Measurements from ENCODE around the gene HERC4.
"Not testable (repeated sequence)": the region's sequence is repeated elsewhere in the genome, so short reads cannot be mapped to it uniquely, and the experiment has no call there.

Gene HERC4

GRCh38 chr10:68092512-68092911, 17.4 kb upstream of the HERC4 start:
- DNase-seq (ENCODE audit: low read depth in 2 of 2) = peak in 1 of 2 experiments; percentile 47

DNA sequence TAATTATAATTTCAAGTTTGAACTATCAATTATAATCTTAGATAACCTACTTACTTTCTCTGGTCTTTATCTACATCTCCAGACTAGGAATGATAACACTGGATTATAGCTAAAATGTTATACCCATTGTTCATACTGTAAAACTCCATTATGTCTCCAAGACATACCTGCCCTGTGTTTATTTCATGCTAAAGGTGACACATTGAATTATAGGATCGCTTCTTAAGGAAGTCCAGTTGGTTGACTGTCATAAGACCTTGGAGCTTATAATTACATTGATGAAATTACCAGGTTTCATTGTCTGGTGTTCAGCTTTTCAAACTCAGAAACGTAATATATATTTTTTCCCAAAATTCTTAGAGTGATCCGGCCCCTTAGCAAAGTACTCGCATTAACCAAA, 15.5 kb upstream of the HERC4 start:
- DNase-seq (ENCODE audit: low read depth in 2 of 2) = no peak

GRCh38 chr10:68088740-68089139, 13.7 kb upstream of the HERC4 start:
- no peak for DNase-seq (ENCODE audit: low read depth in 2 of 2)

GRCh38 chr10:68087685-68088401, 12.8 kb upstream of the HERC4 start:
- no peak for DNase-seq (ENCODE audit: low read depth in 2 of 2)

GRCh38 chr10:68086910-68087684, 12.0 kb upstream of the HERC4 start:
- no peak for DNase-seq (ENCODE audit: low read depth in 2 of 2)

GRCh38 chr10:68086011-68086410, 10.9 kb upstream of the HERC4 start:
- DNase-seq (ENCODE audit: low read depth in 2 of 2) = no peak

DNA sequence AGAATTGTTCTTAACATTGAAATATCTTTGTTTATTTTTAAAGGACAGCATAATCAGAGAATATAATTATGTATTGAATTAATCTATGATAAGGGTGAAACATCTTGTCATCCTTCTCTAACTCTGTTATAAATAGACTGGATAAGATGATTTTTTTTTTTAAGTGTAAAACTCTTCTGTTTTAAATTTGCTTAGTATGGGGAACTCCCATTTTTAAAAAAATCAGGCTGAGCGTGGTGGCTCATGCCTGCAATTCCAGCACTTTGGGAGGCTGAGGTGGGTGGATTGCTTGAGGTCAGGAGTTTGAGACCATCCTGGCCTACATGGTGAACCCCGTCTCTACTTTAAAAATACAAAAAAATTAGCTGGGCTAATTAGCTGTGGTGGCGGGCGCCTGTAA, 9.4 kb upstream of the HERC4 start:
- DNase-seq (ENCODE audit: low read depth in 2 of 2) = no peak

DNA sequence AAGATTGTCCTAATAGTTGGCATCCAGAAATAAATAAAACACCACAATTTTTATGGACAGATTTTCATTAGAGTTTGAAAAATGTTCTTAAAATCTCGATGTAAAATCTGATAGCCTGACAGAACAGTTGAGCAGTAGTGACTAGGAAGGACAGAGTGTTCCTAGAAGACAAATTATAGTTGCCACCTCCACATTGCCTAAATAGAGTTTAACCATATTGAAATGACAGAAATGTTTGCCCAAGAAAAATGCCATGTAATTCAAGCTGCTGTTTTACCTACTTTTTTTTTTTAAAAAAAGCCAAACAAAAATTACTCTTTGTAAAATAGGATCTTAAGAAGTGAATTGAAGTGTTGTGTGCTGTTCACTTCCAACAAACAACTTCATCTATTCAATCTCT, 8.9 kb upstream of the HERC4 start:
- no peak for DNase-seq (ENCODE audit: low read depth in 2 of 2)

- DNase-seq (ENCODE audit: low read depth in 2 of 2) = no peak
Measured at GRCh38 chr10:68082872-68083271, 7.8 kb upstream of the HERC4 start.

GRCh38 chr10:68081916-68082315, 6.8 kb upstream of the HERC4 start:
- no peak for DNase-seq (ENCODE audit: low read depth in 2 of 2)

- DNase-seq (ENCODE audit: low read depth in 2 of 2) = no peak
Measured at GRCh38 chr10:68080853-68081431, 5.9 kb upstream of the HERC4 start.

GRCh38 chr10:68079434-68079833, 4.4 kb upstream of the HERC4 start:
- no peak for DNase-seq (ENCODE audit: low read depth in 2 of 2)

DNA sequence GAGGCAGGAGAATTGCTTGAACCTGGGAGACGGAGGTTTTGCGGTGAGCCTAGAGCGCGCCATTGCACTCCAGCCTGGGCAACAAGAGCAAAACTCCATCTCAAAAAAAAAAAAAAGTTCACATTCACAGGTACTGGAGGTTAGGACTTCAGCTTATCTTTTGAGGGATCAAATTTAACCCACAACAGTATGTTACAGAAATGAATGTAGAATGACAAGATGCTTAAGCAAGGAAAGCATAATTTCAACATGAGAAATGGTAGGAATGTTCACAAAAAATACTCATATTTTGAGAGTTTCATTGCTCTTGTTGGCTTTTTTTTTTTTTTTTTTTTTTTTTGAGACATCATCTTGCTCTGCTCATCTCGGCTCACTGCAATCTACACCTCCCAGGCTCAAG, 1.9 kb upstream of the HERC4 start:
- DNase-seq (ENCODE audit: low read depth in 2 of 2) = no peak

DNA sequence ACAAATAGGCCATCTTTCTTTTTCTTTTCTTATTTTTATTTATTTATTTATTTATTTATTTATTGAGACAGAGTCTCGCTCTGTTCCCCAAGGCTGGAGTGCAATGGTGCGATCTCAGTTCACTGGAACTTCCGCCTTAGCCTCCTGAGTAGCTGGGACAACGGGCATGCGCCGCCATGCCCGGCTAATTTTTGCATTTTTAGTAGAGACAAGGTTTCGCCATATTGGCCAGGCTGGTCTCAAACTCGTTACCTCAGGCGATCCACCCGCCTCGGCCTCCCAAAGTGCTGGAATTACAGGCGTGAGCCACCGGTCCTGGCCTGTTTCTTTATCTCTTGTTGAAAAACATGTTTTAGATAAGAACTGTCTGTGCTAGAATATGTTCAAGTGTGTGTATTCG, 998 bp upstream of the HERC4 start:
- DNase-seq (ENCODE audit: low read depth in 2 of 2) = not testable (repeated sequence)

- DNase-seq (ENCODE audit: low read depth in 2 of 2) = no peak
Measured at GRCh38 chr10:68075550-68076004, 494 bp upstream of the HERC4 start.

DNA sequence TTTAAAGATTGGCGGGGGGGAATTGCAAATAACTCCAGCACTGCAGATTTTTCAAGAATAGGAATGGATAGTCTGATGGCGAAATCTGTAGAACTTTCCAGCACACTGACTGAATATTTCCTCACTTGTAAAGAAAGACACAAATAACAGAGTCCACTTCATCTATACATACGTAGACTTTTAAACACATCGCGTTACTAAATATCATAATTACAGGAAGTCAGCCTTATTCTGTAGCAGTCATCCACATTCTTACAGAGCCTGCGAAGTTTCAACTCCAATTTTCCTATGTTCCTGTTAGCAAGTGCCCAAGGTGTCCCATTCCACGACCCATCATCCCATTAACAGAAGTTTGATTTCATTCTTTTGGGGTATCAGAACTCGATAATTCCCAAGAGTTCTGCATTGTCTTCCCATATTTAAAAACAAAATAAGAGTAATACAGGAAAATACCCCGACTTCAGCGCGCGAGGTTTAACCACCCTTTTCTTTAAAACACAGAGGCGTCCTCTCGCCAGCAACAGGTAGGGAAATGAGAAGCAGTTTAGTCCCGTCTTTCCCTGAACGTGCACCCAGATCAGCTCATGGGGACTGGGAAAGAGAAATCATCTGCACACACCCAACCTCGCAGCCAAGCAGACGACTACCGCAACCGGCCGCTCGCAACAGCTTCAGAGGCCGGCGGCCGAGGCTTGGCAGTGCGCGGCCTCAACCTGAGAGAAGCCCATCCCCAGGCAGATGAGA, 880 bp downstream of the HERC4 start:
- no peak for DNase-seq (ENCODE audit: low read depth in 2 of 2)

DNA sequence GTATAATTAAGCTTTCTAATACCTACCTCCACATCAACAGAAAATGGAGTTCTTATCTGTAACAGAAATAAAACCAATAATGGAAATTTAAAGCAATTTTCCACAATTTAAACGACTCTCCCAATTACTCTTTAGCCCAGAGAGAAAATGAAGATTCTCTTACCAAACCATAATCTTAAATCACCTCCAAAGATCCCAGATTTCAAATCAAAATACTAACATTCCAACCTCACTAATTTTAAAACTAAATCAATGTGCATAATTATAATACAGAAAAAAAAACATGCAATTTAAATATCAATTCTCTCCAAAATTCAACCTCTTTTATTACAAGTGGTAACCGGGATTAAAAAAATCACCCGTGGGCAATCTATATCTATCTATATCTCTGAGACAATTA, 1.5 kb downstream of the HERC4 start:
- no peak for DNase-seq (ENCODE audit: low read depth in 2 of 2)

DNA sequence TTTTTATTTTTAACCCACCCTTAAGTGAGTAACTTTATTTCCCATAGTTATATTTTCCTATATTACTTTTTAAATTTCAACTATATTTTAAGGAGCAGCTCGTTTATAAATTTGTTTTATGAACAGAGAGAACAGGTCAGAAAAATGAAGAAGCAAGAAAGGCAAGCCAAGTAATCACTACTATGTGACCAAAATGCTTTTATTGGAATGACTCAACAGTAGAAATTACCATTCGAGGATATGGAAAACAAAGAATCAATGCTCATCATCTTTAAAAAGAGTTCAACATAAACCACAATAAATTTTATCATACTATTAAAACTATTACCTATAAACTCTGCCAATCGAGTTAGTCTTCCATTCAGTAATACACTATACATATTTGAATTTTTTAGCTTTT, 7.6 kb downstream of the HERC4 start:
- no peak for DNase-seq (ENCODE audit: low read depth in 2 of 2)

DNA sequence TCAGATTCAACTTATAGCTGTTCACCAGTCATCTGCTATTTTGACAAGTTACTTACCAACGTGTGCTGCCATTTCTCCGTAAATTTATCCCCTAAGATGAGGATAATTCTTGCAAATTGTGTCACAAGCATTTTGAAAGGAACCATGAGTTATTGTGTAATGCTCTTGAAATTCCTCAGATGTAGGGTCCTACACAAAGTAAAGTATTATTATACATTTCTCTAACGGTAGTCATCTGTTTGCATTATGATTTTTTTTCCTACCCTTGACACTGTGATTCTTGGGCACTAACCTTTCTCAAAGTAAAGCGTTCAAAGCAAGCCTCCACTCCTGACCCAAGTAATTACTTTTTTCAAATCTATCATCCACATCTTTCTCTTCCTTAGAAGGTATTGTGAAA, 8.1 kb downstream of the HERC4 start:
- no peak for DNase-seq (ENCODE audit: low read depth in 2 of 2)

GRCh38 chr10:68053553-68053952, 21.5 kb downstream of the HERC4 start:
- no peak for DNase-seq (ENCODE audit: low read depth in 2 of 2)

GRCh38 chr10:68052463-68052862, 22.6 kb downstream of the HERC4 start:
- DNase-seq (ENCODE audit: low read depth in 2 of 2) = no peak

All from fibroblast of skin of left biceps (primary cell).